Dermis blood vessel endothelial cell (primary cell): ENCODE results near the gene SYT1. TPM values are rescaled to one million over a fixed set of nuclear protein-coding genes. Genes with fewer than 3 reads are reported as not detected.

Experiments
- DNase-seq: peaks from one replicate; pipeline ENCODE4 v3.0.0; 2010
- total RNA-seq: library from RNA; depleted of rRNA; stranded (reverse); fragments of >200 nt; gene quantifications from 2 replicates; pipeline ENCODE4 v1.2.3, GENCODE V29; 2014

SYT1 gene
- total RNA-seq, 1 donor from 2014 or later: 9.7 TPM

DNA sequence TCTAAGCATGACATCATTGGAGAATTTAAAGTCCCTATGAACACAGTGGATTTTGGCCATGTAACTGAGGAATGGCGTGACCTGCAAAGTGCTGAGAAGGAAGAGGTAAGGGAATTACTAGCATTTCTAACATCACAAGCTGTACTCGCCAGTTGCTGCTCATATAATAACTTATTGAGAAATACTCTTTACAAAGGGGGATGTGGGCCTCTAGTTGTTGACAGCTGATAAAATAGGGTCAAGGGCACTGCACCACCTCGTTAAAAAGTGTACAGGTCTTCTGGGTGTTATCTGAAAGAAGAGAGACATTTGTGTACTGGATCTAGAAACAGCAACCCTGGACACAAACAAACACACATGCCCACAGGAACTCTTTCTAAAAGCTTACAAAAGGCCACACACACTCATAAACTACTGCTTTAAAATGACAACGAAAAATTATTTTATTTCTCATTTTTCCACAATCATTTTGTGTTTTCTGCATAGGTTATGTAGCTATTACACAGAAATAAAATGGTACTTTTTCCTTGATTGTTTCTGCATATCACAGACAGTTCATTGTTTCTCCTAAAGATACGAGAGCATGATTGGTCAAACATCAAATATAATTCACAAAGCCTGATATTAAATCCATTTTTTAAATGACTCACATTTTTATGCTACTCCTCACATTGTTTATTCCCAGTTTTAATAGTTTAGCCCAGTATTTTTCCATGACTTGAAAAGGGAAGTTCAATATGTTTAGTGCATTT lies 435.0 kb downstream of the SYT1 start:
- DNase-seq: no peak

DNA sequence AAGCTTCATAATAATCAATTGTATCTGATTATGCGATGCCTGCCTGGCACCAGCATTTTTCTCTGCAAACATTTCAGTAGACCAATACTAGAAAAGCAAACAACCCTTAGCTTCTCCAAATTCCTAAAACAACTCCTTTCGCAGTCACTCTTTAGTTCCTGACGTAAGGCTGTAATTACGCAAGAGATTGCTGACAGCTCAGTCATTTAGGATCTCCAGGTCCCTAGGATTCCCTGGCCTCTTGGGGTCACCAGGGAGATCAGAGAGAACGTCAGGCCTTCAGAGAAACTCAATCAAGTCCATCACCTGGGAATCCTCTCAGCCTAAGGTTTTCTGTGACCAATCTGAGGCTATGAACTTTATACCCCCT lies 435.6 kb downstream of the SYT1 start:
- DNase-seq: no peak

DNA sequence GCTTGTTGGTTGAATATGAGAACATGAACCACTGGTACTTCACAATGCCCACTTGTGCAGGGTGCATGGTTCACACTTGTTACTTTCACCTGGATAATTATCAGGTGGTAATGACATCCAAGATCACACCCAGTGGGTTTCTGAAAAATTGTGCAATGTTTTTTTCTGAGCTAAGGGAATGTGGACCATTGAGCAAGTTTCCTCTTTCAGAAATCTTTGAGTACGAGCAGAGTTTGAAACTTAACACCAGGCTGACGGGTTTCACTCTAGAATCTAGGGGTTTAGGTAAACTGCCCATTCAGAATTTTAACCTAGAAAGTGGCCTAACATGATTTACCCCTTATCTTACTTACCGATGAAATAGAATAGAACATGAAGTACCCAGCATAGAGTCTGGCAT lies 436.6 kb downstream of the SYT1 start:
- no peak for DNase-seq

DNA sequence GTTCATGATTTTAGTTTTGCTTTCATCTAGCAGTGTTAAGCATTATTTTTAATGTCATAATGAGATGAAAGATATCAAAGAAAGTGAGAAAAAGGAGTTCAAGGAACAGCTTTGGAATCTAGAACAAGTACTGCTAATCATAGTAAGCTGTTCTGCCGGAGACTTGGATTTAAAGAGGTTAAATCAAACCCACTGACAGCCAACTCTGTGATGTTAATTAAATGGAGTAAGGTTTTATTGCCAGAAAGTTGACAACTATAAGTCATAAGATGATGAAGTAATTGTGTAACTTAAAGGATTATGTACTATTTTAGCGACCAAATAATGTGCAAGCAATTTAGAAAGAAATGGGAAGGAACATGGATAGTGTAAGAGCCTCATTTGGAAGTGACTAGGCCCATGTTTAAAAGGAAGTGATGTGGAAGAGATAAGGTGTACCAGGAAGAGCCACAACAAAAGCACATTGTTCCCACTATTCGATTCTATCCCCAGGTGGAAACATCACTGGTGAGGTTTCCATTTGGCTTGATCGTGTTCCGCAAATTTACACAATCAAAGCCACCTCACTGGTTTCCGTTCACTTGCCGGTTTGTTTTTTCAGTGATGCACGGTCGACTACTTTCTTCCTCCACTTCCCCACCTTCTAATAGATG lies 437.7 kb downstream of the SYT1 start:
- DNase-seq: peak; percentile 98

DNA sequence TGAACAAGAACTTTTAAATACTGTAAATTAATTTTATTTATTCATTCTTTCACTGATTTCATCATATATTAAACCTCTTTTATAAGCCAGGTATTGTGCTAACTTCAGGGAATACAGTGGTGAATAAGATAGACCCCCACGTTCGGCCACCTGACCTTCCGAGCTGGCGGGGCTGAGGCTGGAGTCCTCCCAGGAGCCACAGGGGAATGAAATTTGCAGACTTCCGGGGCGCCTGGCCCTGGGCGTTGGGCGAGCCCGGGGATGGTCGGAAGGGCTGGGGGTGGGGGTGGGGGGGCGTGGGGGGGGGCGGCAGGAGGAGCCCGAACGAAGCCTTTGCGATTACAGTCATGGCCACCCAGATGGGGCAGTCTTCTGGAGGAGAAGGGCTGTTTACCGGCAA lies 442.8 kb downstream of the SYT1 start:
- no peak for DNase-seq

DNA sequence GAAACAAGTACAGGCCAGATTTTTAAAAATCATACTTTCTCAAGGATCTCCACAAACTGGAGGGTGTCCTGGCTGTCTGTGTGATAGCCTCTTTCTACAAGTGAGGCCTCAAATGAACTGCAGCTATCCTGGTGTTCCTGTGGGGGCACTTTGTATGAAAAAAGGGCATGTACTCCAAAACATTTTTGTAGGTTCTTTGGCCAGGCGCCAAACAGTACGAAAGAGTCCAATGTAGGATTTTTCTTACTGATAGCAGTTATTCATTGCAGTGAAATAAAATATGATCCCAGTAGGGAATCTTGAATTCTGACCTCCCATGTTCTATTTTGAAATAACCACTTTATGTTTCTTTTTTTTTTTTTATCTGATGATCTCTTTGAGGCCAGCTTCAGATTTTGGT lies 444.5 kb downstream of the SYT1 start:
- DNase-seq: no peak

DNA sequence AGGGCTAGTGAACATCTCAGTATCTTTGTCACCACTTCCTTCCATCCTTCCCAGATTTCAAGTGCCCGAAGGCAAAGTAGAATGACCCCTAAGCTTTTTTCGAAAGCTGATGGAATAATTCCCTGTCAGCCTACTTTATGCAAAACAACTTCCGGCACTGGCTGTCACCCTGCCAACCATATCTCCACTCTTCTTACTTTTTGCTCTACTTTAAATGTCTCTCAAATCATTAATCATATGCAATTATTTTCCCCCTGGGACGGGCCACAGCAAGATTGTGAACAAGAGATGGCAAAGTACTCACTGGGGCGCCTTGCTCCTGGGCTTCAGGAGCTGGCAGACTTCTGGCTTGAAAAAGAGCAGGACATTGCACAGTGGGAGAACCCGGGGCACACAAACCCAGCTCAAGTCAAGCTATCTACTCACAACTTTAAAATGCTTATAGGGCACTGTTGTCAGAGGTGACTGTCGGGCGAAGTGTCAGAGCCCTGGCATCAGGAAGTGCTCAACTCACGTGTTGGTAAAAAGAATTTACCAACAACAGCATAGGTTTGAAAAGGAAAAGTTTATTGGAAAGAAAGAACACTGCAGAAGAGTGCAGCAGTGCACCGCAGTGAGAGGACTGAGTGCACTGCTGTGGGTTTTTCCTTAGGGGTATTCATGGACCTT lies 452.7 kb downstream of the SYT1 start:
- DNase-seq: peak; percentile 19

DNA sequence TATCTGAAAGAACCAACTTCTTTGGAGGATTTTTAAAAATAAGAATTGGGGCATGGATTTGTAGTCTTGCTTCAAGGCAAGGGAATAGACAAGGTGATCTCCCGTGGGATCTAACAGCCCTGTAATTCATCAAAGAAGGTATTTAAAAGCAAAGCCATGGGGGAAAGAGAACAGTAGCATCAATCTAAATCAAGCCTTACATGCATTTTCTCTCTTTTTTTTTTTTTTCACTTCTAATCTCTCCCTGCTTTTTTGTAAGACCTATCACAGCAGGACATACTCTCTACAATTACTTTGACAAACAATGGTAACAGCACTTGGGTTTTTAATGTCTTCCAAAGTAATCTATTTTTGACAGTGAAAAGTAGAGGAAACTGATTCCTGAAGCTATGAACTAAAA lies 458.3 kb downstream of the SYT1 start:
- DNase-seq: no peak

DNA sequence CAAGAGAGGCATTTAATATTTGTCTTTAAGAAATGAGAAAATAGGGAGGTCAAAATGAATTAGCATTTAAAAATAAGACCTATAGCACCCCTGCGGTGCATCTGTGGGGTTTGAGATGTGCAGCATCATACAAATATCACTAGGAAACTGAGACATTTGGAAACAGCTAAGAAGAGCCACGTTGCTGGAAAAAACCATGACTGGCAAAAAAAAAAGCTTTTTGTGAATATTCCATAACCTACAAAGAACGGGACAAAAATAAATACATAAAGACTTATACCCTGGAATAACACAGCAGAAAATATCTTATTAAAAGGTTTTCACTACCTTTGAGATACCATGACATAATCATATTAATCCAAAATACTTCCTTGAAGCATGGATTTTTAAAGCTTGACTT lies 460.0 kb downstream of the SYT1 start:
- no peak for DNase-seq

DNA sequence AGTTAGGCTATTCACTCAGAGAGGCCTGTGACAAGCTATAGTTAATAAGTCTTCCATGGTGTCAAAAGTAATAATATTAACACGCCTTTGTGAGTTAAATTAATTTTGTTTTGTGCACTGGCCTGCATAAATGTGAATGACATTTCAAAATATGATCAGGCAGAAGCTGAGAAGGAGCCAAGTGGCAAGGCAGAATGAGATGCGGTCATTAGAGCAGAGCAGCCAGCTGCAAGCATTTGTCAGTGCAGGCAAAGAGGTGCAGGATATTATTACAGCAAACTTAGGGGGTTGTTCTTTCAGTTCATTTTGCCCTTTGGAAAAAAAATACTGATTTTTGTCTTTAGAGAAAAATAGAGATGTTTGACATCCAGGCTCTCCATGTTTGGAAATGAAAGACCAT lies 461.6 kb downstream of the SYT1 start:
- no peak for DNase-seq

DNA sequence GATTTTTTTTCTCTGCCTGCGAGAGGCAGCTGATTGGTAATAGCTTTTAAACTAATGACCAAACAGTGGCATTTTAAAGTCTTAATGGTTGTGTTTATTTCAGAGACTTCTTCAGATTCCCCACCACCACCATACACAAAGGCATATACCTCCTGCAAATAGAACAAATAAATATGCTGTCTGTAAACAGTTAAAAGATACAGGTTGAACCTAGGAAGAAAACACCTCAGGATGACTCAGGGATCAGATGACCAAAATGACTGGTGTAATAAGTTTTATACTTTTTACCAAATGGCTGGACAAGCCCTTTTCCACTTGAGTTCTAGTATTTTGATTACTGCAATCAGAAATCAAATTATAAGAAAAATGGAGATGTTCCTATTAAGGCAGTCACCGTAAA lies 462.1 kb downstream of the SYT1 start:
- no peak for DNase-seq

DNA sequence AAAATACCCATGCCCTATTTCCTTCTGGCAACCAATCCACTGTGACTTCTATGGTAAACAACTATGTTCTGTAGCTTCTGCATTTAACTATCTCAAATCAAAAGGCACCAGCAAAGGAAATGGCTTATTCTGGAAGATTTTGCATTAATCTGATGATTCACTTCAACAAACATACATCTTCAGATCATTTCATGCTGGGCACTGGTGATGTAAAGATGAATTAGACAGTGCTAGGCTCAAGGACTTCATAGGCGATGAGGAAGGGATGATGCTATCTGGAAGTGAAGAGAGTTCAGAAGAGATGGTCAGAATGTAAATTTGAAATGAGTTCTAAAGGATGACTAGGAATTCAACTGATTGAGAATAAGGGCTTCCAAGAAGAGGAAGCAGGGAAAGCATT lies 462.9 kb downstream of the SYT1 start:
- no peak for DNase-seq

DNA sequence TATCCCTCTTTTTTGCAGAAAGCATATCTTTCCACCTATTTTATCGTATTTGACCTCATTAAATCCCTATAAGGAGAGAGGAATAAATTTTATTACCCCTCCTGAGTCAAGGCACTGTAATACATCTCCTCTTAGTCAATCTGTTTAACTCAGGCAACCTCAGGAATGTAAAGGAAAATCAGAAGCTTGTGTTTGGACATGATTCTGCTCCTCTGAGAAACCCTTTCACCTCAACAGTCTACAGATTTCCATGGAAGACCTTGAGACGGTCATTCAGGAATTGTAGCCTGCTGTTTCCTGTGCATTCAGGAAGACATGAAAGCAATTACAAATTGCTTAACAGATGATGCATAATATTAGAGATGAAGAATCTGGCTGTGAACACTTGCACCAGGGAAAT lies 465.4 kb downstream of the SYT1 start:
- DNase-seq: peak; percentile 83

DNA sequence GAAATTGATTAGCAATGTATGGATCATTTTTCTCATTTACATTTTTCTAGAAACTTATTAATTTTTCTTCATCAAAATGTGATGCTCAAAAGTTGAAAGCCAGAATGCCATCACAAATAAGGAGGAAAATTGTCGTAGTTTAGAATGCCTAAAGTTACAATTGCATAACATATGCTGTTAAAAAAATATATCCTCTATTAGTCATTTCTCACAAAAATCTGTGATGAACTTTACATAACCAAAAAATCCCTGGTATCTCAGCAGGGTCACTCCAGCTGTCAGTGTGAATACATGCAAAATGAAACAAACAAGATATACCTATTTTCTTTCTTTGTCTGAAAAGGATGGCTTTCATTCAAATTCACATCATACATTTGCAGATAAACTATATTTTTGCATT lies 467.3 kb downstream of the SYT1 start:
- DNase-seq: no peak

DNA sequence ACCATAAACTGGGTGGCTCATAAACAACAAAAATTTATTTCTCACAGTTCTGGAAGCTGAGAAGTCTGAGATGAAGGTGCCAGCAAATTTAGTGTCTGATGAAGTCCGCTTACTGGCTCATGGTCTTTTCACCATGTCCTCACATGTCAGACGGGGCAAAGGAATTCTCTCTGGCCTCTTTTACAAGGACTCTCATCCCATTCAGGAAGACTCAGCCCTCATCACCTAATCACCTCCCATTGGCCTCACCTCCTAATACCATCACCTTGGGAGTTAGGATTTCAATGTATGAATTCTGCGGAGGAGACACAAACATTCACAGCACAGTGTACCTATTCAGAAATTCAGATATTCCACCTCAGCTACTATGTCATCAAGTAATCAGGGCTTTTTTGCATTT lies 468.6 kb downstream of the SYT1 start:
- DNase-seq: no peak

DNA sequence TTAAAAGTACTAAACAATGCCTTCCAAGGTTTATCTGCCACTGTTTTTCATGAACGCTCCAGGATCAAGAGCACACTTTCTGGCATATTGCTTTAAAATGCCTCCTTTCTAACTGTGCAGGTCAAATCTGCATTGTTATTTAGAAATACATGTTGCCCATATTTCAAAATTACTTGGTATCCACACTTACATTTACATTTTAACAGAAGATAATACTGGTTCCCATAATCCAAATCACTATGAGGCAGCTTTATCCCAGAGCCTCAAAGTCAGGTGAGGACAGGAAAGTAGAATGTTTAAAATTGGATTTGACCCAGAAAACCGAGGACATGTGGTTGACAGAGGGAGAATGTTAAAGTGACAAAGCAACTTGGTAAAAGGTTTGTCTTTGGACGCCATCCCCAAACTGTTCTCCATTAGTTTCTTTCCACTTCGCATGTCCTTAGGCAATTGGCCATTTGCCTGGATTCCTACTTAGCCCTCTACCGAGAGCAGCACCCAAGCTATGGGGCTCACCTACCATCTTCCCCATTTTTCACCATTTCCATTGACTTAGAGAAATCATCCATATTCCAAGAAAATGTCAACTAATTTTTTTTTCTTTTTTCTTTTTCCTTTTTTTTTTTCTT lies 473.2 kb downstream of the SYT1 start:
- DNase-seq: no peak

DNA sequence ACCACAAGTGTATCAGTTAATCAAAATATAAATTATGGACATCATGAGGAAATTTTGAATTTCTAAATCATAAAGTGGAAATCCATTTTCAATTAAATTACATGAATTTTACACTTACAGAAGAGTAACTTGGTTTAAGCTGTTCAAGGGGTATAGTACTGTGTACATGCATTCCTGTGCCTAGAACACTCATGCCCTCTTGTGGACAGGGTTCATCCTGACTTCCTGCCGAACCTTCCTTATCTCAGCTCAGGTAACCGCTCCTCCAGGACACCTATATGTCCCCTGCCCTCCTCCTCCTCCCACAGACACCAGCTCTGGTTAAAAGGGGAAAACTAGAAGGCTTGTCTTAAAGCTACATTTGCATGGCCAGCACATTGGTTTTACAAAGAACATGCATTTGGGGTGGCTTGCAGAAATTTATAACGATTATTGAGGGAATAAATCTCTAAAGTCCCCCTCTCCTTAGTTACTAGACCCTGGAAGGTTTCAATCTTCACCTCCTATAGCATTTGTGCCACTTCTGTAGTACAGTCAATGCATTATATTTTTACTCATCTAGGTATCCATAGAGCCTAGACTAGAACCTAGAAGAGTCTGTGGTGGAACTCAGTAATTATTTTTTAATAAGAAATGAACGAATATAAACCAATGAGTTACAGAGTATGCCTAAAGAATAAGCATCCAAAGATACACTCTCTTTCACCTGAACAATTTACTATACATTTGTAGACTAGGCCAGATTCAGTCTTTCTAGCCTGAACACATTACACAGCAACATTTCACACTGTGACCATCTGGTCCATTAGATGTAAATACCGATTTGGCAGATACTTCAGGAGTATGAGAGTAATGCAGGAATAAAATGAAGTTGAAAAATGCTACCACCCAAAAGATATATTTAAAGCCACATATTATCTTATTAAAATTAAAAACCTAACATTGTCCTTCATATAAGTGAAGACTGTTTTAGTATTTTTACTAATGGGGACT lies 480.6 kb downstream of the SYT1 start:
- DNase-seq: peak; percentile 79

DNA sequence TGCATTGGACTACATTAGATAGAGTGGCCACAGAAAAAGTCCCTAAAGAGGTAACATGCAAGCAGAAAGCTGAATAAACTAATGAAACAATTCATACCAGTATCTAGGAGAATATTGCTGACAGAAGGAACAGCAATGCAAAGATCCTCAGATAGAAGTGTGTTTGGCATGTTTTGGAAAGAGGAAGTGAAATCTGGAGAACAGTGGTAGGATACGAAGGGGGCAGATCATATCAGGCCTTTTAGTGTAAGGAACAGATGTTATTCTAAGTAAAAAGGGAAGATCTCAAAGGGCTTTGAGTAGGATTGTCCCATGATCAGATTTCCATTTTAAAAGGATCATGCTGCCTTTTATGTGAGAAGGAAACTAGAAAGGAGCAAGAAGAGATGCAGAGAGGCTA lies 483.3 kb downstream of the SYT1 start:
- no peak for DNase-seq

DNA sequence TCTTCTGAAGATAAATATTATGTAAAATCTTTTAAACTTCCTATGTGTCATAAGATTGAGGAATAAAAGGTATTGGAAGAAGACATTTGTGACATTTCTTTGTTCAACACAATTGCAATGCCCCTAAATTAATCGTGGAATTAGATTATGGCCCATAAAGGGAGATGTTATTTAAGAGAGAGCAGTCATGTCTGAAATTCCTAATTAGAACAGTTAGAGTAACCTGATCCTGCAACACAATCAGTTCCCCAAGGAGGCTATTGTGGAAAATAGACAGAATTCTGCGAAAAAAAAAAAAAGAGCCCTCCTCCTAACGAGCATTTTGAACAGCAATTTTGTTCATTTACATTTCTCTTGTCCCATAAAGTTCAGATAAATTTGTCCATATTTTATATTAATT lies 486.7 kb downstream of the SYT1 start:
- no peak for DNase-seq

DNA sequence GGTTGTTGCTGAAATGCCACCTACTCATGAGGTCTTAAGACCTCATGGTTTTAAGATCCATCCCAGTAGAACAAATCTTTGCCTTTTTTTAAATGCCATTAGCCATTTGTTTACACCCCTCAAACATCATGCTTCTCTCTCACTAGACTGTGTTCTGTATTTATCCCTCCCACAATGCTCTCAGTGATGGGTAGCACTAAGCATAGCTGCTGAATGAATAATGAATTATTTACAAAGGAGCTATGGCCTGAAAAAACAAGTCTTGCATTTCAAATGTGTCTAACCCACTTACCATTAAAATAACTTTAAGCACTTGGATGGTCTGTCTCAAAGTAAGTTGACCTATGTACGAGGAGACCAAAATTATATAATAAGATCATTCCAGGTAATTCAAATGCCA lies 491.6 kb downstream of the SYT1 start:
- no peak for DNase-seq

DNA sequence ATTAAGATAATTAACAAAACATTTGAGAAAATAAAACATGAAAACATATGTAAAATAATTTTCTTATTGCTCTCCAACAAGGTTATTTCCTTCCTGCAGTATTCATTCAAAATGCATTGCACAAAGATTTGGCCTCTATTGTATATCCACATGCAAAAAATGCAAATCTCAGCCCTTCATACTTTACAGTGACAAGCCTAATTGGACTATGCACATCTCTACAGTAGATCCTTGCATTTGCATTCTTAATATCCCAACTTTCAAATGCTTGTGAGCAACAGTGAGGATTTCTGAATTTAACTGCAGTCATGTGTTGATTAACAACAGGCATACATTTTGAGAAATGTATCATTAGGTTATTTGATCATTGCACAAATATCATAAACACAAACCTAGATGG lies 492.5 kb downstream of the SYT1 start:
- no peak for DNase-seq

DNA sequence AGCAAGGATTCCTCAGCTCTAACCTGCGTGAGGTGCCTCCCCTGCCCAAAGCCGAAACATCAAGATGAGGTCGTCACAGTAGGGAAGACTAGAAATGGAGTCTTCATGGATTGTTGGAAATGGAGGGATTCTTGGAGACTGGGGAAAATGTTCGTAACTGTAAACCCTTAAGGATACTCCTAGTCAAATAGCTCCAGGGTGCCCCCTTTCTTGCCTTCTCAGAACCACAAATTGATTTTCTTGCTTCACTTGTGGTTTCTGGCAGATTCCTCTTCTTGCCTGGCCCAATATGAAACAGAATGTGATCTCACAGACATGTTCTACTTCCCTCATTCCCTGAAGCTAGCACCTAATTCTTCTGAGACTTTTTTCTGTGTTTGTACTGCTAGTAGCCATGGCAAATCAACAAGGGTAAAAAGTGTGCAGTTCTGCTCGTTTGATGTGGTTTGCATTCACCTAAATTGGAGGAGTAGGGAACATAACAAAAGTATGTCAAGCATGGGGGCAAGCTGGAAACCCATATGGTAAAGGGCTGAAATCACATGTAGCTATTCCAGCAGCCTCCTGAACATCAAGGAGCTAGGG lies 494.2 kb downstream of the SYT1 start:
- DNase-seq: no peak
